ENCODE data around the gene RNF149. TPM values are rescaled to one million over a fixed set of nuclear protein-coding genes. Genes with fewer than 3 reads are reported as not detected.

Gene RNF149
- total RNA-seq (2022; extraction: Qiagen RNA extraction) = 33.3 to 48.4 TPM (median 43.6 TPM) in 5 replicates

DNA sequence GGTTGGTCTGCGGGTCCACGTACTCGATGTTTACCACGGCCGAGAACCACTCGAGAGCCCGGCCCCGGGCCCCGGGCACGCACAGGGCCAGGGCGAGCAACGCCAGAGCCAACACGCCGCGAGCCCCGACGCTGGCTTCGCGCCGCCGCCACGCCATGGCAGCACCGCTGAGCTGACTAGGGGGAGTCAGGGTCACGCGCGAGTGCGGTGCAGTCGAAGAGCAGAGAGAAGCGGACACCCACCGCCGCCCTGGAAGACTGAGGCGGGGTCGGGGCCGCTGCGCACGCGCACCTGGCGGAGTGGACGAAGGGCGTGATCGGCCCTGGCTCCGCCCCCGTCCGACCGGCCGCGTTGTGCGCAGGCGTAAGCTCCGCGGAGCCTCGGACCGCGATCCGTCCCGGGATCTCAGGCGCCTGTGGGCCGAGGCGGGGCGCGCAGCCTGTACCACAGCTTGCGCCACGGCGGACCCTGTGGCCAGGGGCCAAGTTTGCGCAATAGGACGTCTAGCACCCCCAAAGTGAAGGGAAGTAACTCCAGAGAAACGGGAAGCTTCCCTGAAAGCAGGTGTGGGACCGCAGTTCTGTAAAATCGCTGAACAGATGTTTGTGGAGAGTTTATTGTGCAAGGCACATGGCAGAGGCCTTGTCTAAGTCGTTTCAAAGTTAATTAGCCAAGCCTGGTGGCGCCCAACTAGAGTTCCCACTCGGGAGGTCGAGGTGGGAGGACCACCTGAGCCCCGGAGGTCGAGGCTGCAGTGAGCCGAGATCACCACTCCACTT, at the start of gene RNF149:
Gene RNF149, minus strand, starts transcription at position 270 of the 779 bp plus-strand sequence. Its CDS starts 113 bp downstream, at position 157.

GRCh38 chr2:101252408-101253012, 56.0 kb downstream of the RNF149 start, which contains the start of gene CNOT11:
CNOT11 (plus strand) TSS chr2:101252886; CDS start chr2:101252965, 79 bp downstream.

Other genes with a start within 250 kb of the RNF149 start
- 79.6 to 107 TPM (median 90.9 TPM) in 5 replicates for gene TBC1D8, start 157.3 kb downstream of the RNF149 start, total RNA-seq (2022; extraction: Qiagen RNA extraction)
- gene CNOT11, start 55.8 kb downstream of the RNF149 start, total RNA-seq (2022; extraction: Qiagen RNA extraction) = 38.6 to 56.8 TPM (median 40.2 TPM) in 5 replicates
- 6.8 to 13.4 TPM (median 11.9 TPM) in 5 replicates for gene CREG2, start 78.8 kb upstream of the RNF149 start, total RNA-seq (2022; extraction: Qiagen RNA extraction)
- not detected in 5 replicates for gene RFX8, start 166.4 kb upstream of the RNF149 start, total RNA-seq (2022; extraction: Qiagen RNA extraction)